Ishikawa (cell line): ENCODE results near the gene GNA14.

Experiments
- CEBPB ChIP-seq: IDR thresholded peaks from 2 replicates; pipeline ENCODE4 v1.6.1; 2012
- CREB1 ChIP-seq: IDR thresholded peaks from 2 replicates; pipeline ENCODE4 v1.6.1; 2012; ENCODE audit warnings: low read depth
- EGR1 ChIP-seq: IDR thresholded peaks from 2 replicates; pipeline ENCODE4 v1.6.1; 2012
- EP300 ChIP-seq: IDR thresholded peaks from 2 replicates; pipeline ENCODE4 v1.6.1; 2012; ENCODE audit warnings: borderline replicate concordance
- FOXM1 ChIP-seq: IDR thresholded peaks from 2 replicates; pipeline ENCODE4 v1.6.1; 2012; ENCODE audit warnings: low read depth, borderline replicate concordance
- NFIC ChIP-seq: IDR thresholded peaks from 2 replicates; pipeline ENCODE4 v1.6.1; 2012
- RAD21 ChIP-seq: IDR thresholded peaks from 2 replicates; pipeline ENCODE4 v1.6.1; 2012; ENCODE audit warnings: low read depth
- TAF1 ChIP-seq: IDR thresholded peaks from 2 replicates; pipeline ENCODE4 v1.6.1; 2012; ENCODE audit warnings: low read depth, mild to moderate bottlenecking
- TCF12 ChIP-seq: IDR thresholded peaks from 2 replicates; pipeline ENCODE4 v1.6.1; 2012; ENCODE audit warnings: low read depth
- TEAD4 ChIP-seq: IDR thresholded peaks from 2 replicates; pipeline ENCODE4 v1.6.1; 2012
- YY1 ChIP-seq: IDR thresholded peaks from 2 replicates; pipeline ENCODE4 v1.6.1; 2012; ENCODE audit warnings: low read depth
- ZBTB7A ChIP-seq: IDR thresholded peaks from 2 replicates; pipeline ENCODE4 v1.6.1; 2012; ENCODE audit warnings: low read depth
- TF ChIP-seq, protein P1 (sequence below): IDR thresholded peaks from 2 replicates; pipeline ENCODE4 v1.6.1; 2012
- TF ChIP-seq, protein P2 (sequence below): IDR thresholded peaks from 2 replicates; pipeline ENCODE4 v1.6.1; 2012
- TF ChIP-seq, protein P3 (sequence below): IDR thresholded peaks from 2 replicates; pipeline ENCODE4 v1.6.1; 2012; ENCODE audit warnings: low read depth, mild to moderate bottlenecking

GNA14 gene

DNA sequence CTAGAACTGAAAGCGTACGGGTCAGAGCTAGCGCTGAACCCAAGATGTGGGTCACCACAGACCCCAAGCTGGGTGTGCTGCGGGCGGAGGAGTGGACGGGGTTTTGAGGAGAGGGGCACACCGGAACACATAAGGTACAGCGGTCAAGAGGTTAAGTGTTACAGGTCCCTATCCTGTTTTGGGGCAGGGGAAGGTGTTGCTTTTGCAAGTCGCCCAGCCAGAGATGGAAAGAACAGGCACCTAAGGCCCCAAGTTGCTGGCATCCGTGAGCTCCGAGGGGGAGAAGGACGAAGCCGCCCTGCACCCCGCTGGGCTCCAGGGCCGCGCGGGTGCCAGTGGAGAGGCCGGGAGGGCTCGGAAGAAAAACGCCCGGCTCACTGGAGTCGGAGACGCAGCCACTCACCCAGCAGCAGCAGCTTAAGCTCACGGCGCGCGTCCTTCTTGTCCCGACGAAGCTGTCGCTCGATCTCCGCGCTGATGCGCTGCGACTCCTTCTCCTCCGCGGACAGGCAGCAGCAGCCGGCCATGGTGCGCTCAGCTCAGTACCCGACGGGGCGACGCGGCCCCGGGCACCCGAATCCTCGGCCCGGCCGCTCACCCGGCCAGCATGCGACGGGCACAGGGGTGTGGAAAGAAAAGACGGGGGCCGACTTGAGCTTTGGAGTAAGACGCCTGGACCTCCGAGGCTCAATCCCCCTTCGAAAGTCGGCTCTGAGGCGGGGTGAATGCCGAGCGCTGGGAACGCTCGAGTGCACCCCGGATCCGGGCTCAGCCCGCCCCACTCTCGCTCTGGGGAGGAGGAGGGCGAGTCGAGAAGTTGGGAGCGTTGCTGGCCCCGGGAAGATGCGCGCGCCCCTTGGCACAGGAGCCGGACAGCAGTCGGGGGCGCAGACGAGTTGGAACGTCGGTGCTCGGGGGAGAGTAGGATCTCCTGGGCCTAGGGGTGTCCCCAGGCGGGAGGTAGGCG, 572 bp downstream of the GNA14 start:
- TF ChIP-seq, protein P1, sequence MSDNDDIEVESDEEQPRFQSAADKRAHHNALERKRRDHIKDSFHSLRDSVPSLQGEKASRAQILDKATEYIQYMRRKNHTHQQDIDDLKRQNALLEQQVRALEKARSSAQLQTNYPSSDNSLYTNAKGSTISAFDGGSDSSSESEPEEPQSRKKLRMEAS = no peak
- TF ChIP-seq EGR1 = no peak
- no peak for TF ChIP-seq NFIC
- TF ChIP-seq EP300 = no peak

DNA sequence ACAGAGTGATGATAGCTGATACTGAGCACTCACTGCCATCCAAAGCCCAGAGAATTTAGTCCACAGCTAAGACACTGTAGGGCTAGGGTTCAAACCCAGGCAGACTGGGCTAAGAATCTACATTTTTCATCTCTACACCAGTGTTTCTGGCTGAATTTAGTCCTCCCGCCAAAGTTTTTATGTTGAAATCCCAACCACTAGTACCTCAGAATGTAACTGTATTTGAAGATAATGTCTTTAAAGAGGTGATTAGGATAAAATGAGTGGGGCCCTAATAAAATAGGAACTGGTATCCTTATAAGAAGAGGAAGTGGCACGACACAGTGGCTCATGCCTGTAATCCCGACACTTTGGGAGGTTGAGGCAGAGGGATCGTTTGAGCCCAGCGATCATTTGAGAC, 4.3 kb downstream of the GNA14 start:
- no peak for TF ChIP-seq NFIC
- TF ChIP-seq, protein P2, sequence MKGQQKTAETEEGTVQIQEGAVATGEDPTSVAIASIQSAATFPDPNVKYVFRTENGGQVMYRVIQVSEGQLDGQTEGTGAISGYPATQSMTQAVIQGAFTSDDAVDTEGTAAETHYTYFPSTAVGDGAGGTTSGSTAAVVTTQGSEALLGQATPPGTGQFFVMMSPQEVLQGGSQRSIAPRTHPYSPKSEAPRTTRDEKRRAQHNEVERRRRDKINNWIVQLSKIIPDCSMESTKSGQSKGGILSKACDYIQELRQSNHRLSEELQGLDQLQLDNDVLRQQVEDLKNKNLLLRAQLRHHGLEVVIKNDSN = no peak
- TF ChIP-seq TCF12 = no peak
- TF ChIP-seq, protein P1 = no peak
- no peak for TF ChIP-seq ZBTB7A
- TF ChIP-seq TAF1 = no peak
- no peak for TF ChIP-seq EP300
- no peak for TF ChIP-seq YY1
- no peak for TF ChIP-seq EGR1
- no peak for TF ChIP-seq FOXM1
- no peak for TF ChIP-seq RAD21
- TF ChIP-seq, protein P3, sequence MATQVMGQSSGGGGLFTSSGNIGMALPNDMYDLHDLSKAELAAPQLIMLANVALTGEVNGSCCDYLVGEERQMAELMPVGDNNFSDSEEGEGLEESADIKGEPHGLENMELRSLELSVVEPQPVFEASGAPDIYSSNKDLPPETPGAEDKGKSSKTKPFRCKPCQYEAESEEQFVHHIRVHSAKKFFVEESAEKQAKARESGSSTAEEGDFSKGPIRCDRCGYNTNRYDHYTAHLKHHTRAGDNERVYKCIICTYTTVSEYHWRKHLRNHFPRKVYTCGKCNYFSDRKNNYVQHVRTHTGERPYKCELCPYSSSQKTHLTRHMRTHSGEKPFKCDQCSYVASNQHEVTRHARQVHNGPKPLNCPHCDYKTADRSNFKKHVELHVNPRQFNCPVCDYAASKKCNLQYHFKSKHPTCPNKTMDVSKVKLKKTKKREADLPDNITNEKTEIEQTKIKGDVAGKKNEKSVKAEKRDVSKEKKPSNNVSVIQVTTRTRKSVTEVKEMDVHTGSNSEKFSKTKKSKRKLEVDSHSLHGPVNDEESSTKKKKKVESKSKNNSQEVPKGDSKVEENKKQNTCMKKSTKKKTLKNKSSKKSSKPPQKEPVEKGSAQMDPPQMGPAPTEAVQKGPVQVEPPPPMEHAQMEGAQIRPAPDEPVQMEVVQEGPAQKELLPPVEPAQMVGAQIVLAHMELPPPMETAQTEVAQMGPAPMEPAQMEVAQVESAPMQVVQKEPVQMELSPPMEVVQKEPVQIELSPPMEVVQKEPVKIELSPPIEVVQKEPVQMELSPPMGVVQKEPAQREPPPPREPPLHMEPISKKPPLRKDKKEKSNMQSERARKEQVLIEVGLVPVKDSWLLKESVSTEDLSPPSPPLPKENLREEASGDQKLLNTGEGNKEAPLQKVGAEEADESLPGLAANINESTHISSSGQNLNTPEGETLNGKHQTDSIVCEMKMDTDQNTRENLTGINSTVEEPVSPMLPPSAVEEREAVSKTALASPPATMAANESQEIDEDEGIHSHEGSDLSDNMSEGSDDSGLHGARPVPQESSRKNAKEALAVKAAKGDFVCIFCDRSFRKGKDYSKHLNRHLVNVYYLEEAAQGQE = no peak
- no peak for TF ChIP-seq CREB1
- no peak for TF ChIP-seq TEAD4
- TF ChIP-seq CEBPB = no peak

DNA sequence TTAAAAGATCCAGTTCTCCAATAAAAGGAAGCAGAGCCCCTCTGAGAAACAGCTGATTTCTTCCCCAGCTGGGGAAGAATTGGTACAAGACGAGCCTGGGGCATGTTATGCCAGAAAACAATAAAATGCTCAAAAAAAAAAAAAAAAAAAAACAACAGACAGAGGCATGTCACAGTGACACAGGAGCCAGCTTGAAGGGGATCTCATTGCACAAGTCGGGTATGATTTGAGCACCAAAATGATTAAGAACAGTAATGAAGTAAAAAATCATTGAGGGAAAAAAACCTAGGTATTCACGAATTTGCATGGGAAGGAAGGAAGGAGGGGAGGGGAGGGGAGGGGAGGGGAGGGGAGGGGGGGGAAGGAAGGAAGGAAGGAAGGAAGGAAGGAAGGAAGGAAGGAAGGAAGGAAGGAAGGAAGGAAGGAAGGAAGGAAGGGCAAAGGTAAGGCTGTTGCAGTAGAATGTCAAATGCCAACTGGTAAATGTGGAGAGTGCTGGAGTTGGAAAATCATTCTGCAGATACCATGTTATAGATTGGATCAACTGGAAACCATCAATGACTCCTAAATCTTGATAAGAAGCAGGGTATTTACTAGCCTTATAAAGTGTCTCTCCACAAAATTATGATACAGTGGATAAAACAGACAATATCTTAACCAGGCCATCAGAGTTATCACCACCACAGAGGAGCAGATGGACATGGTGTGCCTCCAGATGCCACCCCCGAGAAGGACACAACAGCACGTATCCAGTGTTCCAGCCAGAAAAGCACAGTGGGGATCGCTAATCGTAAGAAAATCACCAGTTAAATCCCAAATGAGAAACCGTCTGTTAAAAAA, 7.2 kb downstream of the GNA14 start:
- TF ChIP-seq CEBPB (no peak), CREB1 (no peak), TAF1 (no peak), TCF12 (no peak), RAD21 (no peak), NFIC (no peak), FOXM1 (no peak), YY1 (no peak), ZBTB7A (no peak), EP300 (no peak), TEAD4 (no peak), EGR1 (no peak)
- TF ChIP-seq, protein P3 = no peak
- TF ChIP-seq, protein P2 = no peak
- TF ChIP-seq, protein P1 = no peak

DNA sequence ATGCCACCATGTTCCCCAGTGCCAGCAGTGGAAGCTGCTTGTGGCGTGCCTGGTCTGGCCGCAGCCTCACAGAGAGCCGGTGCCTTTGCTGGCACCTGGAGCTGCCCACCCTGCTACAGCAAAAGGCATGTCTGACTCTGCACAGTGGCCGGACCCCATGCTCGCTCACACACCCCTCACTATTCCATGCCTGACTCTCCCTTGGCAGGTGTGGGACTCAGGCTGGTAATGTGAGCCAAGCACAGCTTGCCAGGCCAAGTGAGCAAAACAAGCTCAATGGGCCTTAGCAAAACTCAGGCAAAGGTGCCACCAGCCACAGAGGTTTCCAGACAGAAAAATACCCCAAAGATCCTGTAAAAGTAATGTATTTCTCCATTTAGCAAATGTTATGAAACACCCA, 15.5 kb downstream of the GNA14 start:
- TF ChIP-seq, protein P2 = no peak
- TF ChIP-seq CEBPB (no peak), ZBTB7A (no peak), RAD21 (no peak), TAF1 (no peak), TCF12 (no peak), TEAD4 (no peak), EGR1 (no peak), CREB1 (no peak), FOXM1 (no peak), YY1 (no peak), NFIC (no peak), EP300 (no peak)
- TF ChIP-seq, protein P1 = no peak
- TF ChIP-seq, protein P3 = no peak
